ENCODE results near the gene TGFB1I1. TPM values are rescaled to one million over a fixed set of nuclear protein-coding genes. Genes with fewer than 3 reads are reported as not detected.
A peak's percentile ranks its signal among the peaks of the same experiment; 100 is the strongest.

TGFB1I1 gene
- total and polyA plus RNA-seq, 2 experiments from 2014 or later, result 4.1 to 4.2 TPM

GRCh38 chr16:31507929-31508705, 36.2 kb downstream of the TGFB1I1 start, which contains the start of gene RUSF1:
Gene RUSF1, minus strand, starts transcription at chr16:31508391. Its CDS starts 18 bp downstream, at chr16:31508373.
- Histone ChIP-seq H4K20me1 (replicated peaks; ENCODE audit: insufficient read depth) (peaks cover 1% of the 10 kb centered on the region; the same call in 1 of the 2 replicates), H3K79me2 (replicated peaks; ENCODE audit: insufficient read depth) (peaks cover 8% of the 10 kb centered on the region), H2AFZ (peak within 1 kb of the TSS; percentile 86), H3K9me2 (ENCODE audit: insufficient read depth) (no peaks in the 10 kb centered on the region), H3K36me3 (ENCODE audit: insufficient read depth) (no peaks in the 10 kb centered on the region), H3F3A (replicated peaks; ENCODE audit: low read depth) (no peaks in the 10 kb centered on the region), H3K27ac (ENCODE audit: low read depth) (peak within 1 kb of the TSS; percentile 83), H3K27me3 (ENCODE audit: insufficient read depth) (no peaks in the 10 kb centered on the region), H3K4me3 (peak within 1 kb of the TSS; percentile 97), H3K4me2 (peak within 1 kb of the TSS; percentile 94), H3K4me1 (ENCODE audit: insufficient read depth) (peaks cover 15% of the 10 kb centered on the region)
- TF ChIP-seq ZNF331 (CRISPR knock-in tag; IDR thresholded peaks at IDR 0.05; ENCODE audit: low read depth) (no peak; the same call in 1 of the 2 replicates), POLR2AphosphoS5 (IDR thresholded peaks at IDR 0.05; ENCODE audit: low read depth) (peak; percentile 80), CREB1 (CRISPR knock-in tag; IDR thresholded peaks at IDR 0.05; ENCODE audit: low read depth) (peak; percentile 76), NANOG (IDR thresholded peaks at IDR 0.05; ENCODE audit: borderline replicate concordance) (no peak)
- TF ChIP-seq, protein P1, sequence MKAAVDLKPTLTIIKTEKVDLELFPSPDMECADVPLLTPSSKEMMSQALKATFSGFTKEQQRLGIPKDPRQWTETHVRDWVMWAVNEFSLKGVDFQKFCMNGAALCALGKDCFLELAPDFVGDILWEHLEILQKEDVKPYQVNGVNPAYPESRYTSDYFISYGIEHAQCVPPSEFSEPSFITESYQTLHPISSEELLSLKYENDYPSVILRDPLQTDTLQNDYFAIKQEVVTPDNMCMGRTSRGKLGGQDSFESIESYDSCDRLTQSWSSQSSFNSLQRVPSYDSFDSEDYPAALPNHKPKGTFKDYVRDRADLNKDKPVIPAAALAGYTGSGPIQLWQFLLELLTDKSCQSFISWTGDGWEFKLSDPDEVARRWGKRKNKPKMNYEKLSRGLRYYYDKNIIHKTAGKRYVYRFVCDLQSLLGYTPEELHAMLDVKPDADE (IDR thresholded peaks at IDR 0.05), result peak; percentile 58; the same call in 1 of the 2 replicates
- peak within 1 kb of the TSS; percentile 83 for H3K4me3 Mint-ChIP-seq
- H3K27ac Mint-ChIP-seq, result peak within 1 kb of the TSS; percentile 93
- ATAC-seq, result peak; percentile 92
- H3K36me3 Mint-ChIP-seq (ENCODE audit: low read depth), result peaks cover 4% of the 10 kb centered on the region; the same call in 2 of the 3 replicates
- no peaks in the 10 kb centered on the region; the same call in 2 of the 3 replicates for H3K9me3 Mint-ChIP-seq
- H3K4me1 Mint-ChIP-seq, result peaks cover 15% of the 10 kb centered on the region
- peak; percentile 96 for DNase-seq (ENCODE audit: low spot score)
- peaks cover 7% of the 10 kb centered on the region for H3K27me3 Mint-ChIP-seq (ENCODE audit: insufficient read depth, low read depth, poor library complexity)

DNA sequence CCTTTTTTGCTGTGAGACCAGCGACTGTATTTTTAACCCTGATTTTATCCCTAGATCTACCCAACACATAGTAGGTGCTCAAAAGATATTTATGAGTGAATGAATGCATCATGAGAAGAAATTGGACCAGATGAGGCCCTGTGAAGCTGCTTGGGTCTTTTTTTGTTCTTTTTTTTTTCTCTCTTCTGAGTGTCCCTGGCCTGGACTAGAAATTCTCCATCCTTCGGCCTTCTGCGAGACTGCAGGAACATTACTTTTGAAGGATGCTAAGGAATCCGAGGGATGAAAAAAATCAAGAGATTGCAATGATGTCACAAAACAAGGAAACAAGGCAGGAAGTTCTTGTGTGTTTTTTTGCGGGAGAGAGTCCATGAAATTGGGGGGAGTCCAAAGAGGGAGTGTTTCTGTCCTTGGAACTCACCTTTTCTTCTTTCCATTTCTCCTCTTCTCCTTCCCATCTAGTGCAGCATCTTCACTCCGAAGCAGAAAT, 36.8 kb downstream of the TGFB1I1 start:
- peaks cover 4% of the 10 kb centered on the region; the same call in 2 of the 3 replicates for H3K36me3 Mint-ChIP-seq (ENCODE audit: low read depth)
- H3K4me3 Mint-ChIP-seq, result peak overlapping the region; percentile 83
- TF ChIP-seq EZH2 (IDR thresholded peaks at IDR 0.05; ENCODE audit: low read depth, unreplicated experiment), result peak; percentile 5
- TF ChIP-seq, protein P2, sequence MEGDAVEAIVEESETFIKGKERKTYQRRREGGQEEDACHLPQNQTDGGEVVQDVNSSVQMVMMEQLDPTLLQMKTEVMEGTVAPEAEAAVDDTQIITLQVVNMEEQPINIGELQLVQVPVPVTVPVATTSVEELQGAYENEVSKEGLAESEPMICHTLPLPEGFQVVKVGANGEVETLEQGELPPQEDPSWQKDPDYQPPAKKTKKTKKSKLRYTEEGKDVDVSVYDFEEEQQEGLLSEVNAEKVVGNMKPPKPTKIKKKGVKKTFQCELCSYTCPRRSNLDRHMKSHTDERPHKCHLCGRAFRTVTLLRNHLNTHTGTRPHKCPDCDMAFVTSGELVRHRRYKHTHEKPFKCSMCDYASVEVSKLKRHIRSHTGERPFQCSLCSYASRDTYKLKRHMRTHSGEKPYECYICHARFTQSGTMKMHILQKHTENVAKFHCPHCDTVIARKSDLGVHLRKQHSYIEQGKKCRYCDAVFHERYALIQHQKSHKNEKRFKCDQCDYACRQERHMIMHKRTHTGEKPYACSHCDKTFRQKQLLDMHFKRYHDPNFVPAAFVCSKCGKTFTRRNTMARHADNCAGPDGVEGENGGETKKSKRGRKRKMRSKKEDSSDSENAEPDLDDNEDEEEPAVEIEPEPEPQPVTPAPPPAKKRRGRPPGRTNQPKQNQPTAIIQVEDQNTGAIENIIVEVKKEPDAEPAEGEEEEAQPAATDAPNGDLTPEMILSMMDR (conservative IDR thresholded peaks at IDR 0.05; ENCODE audit: low read depth in 2 of 2), result no peak
- TF ChIP-seq, protein P3, sequence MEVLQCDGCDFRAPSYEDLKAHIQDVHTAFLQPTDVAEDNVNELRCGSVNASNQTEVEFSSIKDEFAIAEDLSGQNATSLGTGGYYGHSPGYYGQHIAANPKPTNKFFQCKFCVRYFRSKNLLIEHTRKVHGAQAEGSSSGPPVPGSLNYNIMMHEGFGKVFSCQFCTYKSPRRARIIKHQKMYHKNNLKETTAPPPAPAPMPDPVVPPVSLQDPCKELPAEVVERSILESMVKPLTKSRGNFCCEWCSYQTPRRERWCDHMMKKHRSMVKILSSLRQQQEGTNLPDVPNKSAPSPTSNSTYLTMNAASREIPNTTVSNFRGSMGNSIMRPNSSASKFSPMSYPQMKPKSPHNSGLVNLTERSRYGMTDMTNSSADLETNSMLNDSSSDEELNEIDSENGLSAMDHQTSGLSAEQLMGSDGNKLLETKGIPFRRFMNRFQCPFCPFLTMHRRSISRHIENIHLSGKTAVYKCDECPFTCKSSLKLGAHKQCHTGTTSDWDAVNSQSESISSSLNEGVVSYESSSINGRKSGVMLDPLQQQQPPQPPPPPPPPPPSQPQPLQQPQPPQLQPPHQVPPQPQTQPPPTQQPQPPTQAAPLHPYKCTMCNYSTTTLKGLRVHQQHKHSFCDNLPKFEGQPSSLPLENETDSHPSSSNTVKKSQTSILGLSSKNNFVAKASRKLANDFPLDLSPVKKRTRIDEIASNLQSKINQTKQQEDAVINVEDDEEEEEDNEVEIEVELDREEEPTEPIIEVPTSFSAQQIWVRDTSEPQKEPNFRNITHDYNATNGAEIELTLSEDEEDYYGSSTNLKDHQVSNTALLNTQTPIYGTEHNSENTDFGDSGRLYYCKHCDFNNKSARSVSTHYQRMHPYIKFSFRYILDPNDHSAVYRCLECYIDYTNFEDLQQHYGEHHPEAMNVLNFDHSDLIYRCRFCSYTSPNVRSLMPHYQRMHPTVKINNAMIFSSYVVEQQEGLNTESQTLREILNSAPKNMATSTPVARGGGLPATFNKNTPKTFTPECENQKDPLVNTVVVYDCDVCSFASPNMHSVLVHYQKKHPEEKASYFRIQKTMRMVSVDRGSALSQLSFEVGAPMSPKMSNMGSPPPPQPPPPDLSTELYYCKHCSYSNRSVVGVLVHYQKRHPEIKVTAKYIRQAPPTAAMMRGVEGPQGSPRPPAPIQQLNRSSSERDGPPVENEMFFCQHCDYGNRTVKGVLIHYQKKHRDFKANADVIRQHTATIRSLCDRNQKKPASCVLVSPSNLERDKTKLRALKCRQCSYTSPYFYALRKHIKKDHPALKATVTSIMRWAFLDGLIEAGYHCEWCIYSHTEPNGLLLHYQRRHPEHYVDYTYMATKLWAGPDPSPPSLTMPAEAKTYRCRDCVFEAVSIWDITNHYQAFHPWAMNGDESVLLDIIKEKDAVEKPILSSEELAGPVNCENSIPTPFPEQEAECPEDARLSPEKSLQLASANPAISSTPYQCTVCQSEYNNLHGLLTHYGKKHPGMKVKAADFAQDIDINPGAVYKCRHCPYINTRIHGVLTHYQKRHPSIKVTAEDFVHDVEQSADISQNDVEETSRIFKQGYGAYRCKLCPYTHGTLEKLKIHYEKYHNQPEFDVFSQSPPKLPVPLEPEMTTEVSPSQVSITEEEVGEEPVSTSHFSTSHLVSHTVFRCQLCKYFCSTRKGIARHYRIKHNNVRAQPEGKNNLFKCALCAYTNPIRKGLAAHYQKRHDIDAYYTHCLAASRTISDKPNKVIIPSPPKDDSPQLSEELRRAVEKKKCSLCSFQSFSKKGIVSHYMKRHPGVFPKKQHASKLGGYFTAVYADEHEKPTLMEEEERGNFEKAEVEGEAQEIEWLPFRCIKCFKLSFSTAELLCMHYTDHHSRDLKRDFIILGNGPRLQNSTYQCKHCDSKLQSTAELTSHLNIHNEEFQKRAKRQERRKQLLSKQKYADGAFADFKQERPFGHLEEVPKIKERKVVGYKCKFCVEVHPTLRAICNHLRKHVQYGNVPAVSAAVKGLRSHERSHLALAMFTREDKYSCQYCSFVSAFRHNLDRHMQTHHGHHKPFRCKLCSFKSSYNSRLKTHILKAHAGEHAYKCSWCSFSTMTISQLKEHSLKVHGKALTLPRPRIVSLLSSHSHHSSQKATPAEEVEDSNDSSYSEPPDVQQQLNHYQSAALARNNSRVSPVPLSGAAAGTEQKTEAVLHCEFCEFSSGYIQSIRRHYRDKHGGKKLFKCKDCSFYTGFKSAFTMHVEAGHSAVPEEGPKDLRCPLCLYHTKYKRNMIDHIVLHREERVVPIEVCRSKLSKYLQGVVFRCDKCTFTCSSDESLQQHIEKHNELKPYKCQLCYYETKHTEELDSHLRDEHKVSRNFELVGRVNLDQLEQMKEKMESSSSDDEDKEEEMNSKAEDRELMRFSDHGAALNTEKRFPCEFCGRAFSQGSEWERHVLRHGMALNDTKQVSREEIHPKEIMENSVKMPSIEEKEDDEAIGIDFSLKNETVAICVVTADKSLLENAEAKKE (CRISPR knock-in tag; IDR thresholded peaks at IDR 0.05), result no peak
- peak overlapping the region; percentile 97 for H3K4me3 ChIP-seq
- H3K4me2 ChIP-seq, result peak overlapping the region; percentile 94
- peak overlapping the region; percentile 74 for H3K27ac ChIP-seq (ENCODE audit: low read depth)
- H4K20me1 ChIP-seq (replicated peaks; ENCODE audit: insufficient read depth), result no peaks in the 10 kb centered on the region; the same call in 1 of the 2 replicates
- peak overlapping the region; percentile 93 for H3K27ac Mint-ChIP-seq
- DNase-seq (ENCODE audit: low spot score), result no peak
- H3K27me3 ChIP-seq (ENCODE audit: insufficient read depth), result no peaks in the 10 kb centered on the region
- H3K4me1 ChIP-seq (ENCODE audit: insufficient read depth), result peaks cover 15% of the 10 kb centered on the region
- ATAC-seq, result no peak
- H3F3A ChIP-seq (replicated peaks; ENCODE audit: low read depth), result no peaks in the 10 kb centered on the region
- no peaks in the 10 kb centered on the region for H3K36me3 ChIP-seq (ENCODE audit: insufficient read depth)
- H3K27me3 Mint-ChIP-seq (ENCODE audit: insufficient read depth, low read depth, poor library complexity), result peaks cover 7% of the 10 kb centered on the region
- H3K79me2 ChIP-seq (replicated peaks; ENCODE audit: insufficient read depth), result peaks cover 8% of the 10 kb centered on the region
- peak overlapping the region; percentile 83 for H2AFZ ChIP-seq
- no peaks in the 10 kb centered on the region for H3K9me2 ChIP-seq (ENCODE audit: insufficient read depth)
- H3K4me1 Mint-ChIP-seq, result peaks cover 15% of the 10 kb centered on the region
- no peaks in the 10 kb centered on the region; the same call in 2 of the 3 replicates for H3K9me3 Mint-ChIP-seq

All from GM23338 (cell line).